Measurements from ENCODE around the gene SLC52A1. TPM values are rescaled to one million over a fixed set of nuclear protein-coding genes. Genes with fewer than 3 reads are reported as not detected.

The SLC52A1 gene
- total and polyA plus RNA-seq, 12 donors: 0.24 to 0.40 TPM; not detected in 10

- no peak for DNase-seq
These were observed 34.5 kb upstream of the SLC52A1 start for GRCh38 chr17:5069724-5070123.

GRCh38 chr17:5068236-5068635 is 33.0 kb upstream of the SLC52A1 start:
- DNase-seq: no peak
- Histone ChIP-seq H3K27ac (no peak overlapping the region), H3K9me3 (replicated peaks in 1 of 3) (no peaks in the 10 kb centered on the region), H3K27me3 (no peaks in the 10 kb centered on the region), H3K4me1 (replicated peaks in 1 of 2) (no peaks in the 10 kb centered on the region), H3K4me3 (no peak overlapping the region), H3K36me3 (replicated peaks in 1 of 2) (no peaks in the 10 kb centered on the region)
- intact Hi-C loops (cut with DNase I): loop anchor here in 1 of 2 donors (10.0 kb wide), 1 partner anchor 83 kb away; the partner anchor contains the start of gene CAMTA2
- 79 to 91% (median 86%) methylated on average over 3 of the region's 3 CpGs for WGBS, 4 donors
- no peak for TF ChIP-seq POLR2A (IDR thresholded peaks at IDR 0.05)
- TF ChIP-seq CTCF (IDR thresholded peaks at IDR 0.05): no peak

More at GRCh38 chr17:5069724-5070123, 34.5 kb upstream of the SLC52A1 start:
- WGBS, 4 donors: 70 to 81% (median 74%) methylated on average over 4 of the region's 4 CpGs
- Histone ChIP-seq H3K27me3 (no peaks in the 10 kb centered on the region), H3K27ac (no peak overlapping the region), H3K4me1 (replicated peaks in 1 of 2) (no peaks in the 10 kb centered on the region), H3K36me3 (replicated peaks in 1 of 2) (no peaks in the 10 kb centered on the region), H3K4me3 (no peak overlapping the region), H3K9me3 (replicated peaks in 1 of 3) (no peaks in the 10 kb centered on the region)
- intact Hi-C loops (cut with DNase I): loop anchor here in 1 of 2 donors (10.0 kb wide), 1 partner anchor 85 kb away; the partner anchor contains the start of gene CAMTA2
- no peak for TF ChIP-seq POLR2A (IDR thresholded peaks at IDR 0.05)
- TF ChIP-seq CTCF (IDR thresholded peaks at IDR 0.05): no peak

GRCh38 chr17:5065227-5065744 is 30.1 kb upstream of the SLC52A1 start:
- H3K4me1 ChIP-seq (replicated peaks in 1 of 2): no peaks in the 10 kb centered on the region
- no peaks in the 10 kb centered on the region for H3K9me3 ChIP-seq (replicated peaks in 1 of 3)
- no peak overlapping the region for H3K27ac ChIP-seq
- H3K36me3 ChIP-seq (replicated peaks in 1 of 2): no peaks in the 10 kb centered on the region
- no peak for DNase-seq
- no peak for TF ChIP-seq CTCF (IDR thresholded peaks at IDR 0.05)
- no peak for TF ChIP-seq POLR2A (IDR thresholded peaks at IDR 0.05)
- no peak overlapping the region for H3K4me3 ChIP-seq
- H3K27me3 ChIP-seq: no peaks in the 10 kb centered on the region
- intact Hi-C loops (cut with DNase I): loop anchor here in 1 of 2 donors (10.0 kb wide), 1 partner anchor 80 kb away; the partner anchor contains the start of gene CAMTA2
- 55 to 67% (median 64%) methylated on average over 1 of the region's 1 CpG for WGBS, 4 donors

- no peaks in the 10 kb centered on the region for H3K4me1 ChIP-seq (replicated peaks in 1 of 2)
- H3K27me3 ChIP-seq: no peaks in the 10 kb centered on the region
- no peak overlapping the region for H3K27ac ChIP-seq
- intact Hi-C loops (cut with DNase I): no loop called here
- no peaks in the 10 kb centered on the region for H3K36me3 ChIP-seq (replicated peaks in 1 of 2)
- no peaks in the 10 kb centered on the region for H3K9me3 ChIP-seq (replicated peaks in 1 of 3)
- WGBS, 4 donors: 85 to 94% (median 88%) methylated on average over 9 to 10 of the region's 10 CpGs
- DNase-seq: no peak
- H3K4me3 ChIP-seq: no peak overlapping the region
- TF ChIP-seq POLR2A (IDR thresholded peaks at IDR 0.05) (no peak), CTCF (IDR thresholded peaks at IDR 0.05) (no peak)
These were observed 20.3 kb upstream of the SLC52A1 start for GRCh38 chr17:5055543-5055942.

Measured in adrenal gland (tissue), 12 donors.